ENCODE data around the gene KDM4C. TPM values are rescaled to one million over a fixed set of nuclear protein-coding genes. Genes with fewer than 3 reads are reported as not detected.

The KDM4C gene
- total and polyA plus RNA-seq, 2 of the 8 experiments (the other 6 are each of a cell fraction or from before 2014, with no cell fraction given) = 13.0 to 26.1 TPM

DNA sequence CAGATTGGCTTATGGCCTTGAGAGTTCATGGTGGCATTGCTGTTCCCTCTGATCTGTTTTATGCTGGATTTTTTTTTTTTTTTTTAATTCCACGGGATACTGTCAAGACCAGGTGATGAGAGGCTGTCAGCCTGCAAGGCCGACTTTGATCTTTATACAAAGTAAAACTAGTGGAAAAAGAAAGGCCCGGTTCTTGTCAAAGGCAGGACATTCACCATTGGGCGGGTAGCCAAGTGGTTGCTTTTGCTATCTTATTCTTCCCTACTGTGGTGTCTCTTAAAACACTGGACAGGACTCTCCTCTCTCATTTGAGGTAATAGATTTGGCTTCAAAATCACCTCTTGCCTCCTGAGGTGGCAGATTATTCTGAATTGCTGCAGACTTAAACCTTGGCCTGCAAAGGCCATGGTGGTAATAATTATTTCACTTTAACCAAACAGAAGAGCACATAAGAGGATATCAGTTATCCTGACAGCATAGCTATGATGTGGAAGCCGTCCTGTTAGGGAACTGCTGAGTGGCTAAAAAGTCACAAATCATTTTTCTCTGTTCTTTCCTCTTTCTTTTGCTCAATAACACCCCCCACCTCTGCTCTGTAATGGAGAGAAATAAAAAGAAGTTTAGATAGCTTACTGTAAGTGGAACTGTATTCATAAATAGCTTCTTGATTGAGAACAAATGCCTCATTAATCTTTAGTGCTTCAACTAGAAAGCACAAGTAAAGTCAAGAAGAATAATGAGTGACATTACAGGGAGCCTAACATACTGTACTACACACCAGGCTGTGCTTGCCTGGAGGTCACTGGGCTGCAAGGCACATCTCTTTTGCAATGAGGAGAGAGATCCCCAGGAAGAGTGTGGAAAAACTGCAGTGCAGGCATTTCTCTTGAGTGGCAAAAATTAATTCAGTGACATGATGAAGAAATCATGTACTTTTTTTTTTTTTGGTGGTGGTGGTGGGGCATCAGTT is 275.6 kb downstream of the KDM4C start:
- Histone ChIP-seq H3K9ac (replicated peaks in 1 of 4; ENCODE audit: extremely low read depth in 1 of 4, low read depth in 3 of 4, low read length in 3 of 4) (no peak overlapping the region), H2AK5ac (ENCODE audit: low read depth, low read length) (no peak overlapping the region), H3K79me2 (ENCODE audit: control insufficient read depth in 1 of 2, insufficient read depth in 2 of 2, low read length in 2 of 2) (no peaks in the 10 kb centered on the region), H2BK12ac (ENCODE audit: low read depth, low read length) (no peak overlapping the region), H4K20me1 (replicated peaks in 1 of 2; ENCODE audit: control insufficient read depth in 1 of 2, insufficient read depth in 2 of 2, low read length in 2 of 2) (peaks cover 0 to 2% of the 10 kb centered on the region in 2 experiments), H3K56ac (replicated peaks; ENCODE audit: insufficient read length, low read depth, low read length) (no peak overlapping the region), H3K36me3 (ENCODE audit: control insufficient read depth in 2 of 4, insufficient read depth in 4 of 4, low read length in 3 of 4) (no peaks in the 10 kb centered on the region), H3K9me3 (ENCODE audit: insufficient read depth in 2 of 2, low read depth in 1 of 2, low read length in 1 of 2) (no peaks in the 10 kb centered on the region), H4K91ac (replicated peaks; ENCODE audit: insufficient read length, low read length) (no peak overlapping the region), H2BK120ac (replicated peaks; ENCODE audit: low read depth, low read length) (no peak overlapping the region), H3K4ac (replicated peaks; ENCODE audit: insufficient read length, low read depth, low read length) (no peak overlapping the region), H3K27ac (ENCODE audit: low read depth, low read length) (no peak overlapping the region), H3K27me3 (replicated peaks in 1 of 4; ENCODE audit: control insufficient read depth in 3 of 4, extremely low read depth in 1 of 4, insufficient read depth in 3 of 4, low read length in 3 of 4) (no peaks in the 10 kb centered on the region), H4K5ac (ENCODE audit: insufficient read length, low read depth, low read length) (no peak overlapping the region), H3K18ac (ENCODE audit: extremely low read depth, low read length) (no peak overlapping the region), H2BK20ac (ENCODE audit: low read length) (no peak overlapping the region), H2BK15ac (ENCODE audit: low read length) (no peak overlapping the region), H2BK5ac (ENCODE audit: low read depth, low read length) (no peak overlapping the region), H3K23ac (ENCODE audit: insufficient read length) (no peak overlapping the region), H3K4me1 (replicated peaks in 1 of 4; ENCODE audit: control insufficient read depth in 3 of 4, insufficient read depth in 4 of 4, low read length in 3 of 4) (no peaks in the 10 kb centered on the region), H3K4me2 (ENCODE audit: insufficient read depth in 1 of 2, low read depth in 2 of 2, low read length in 2 of 2) (no peak overlapping the region), H3K4me3 (ENCODE audit: extremely low read depth in 1 of 4, insufficient read depth in 2 of 4, low read depth in 3 of 4, low read length in 4 of 4) (no peak overlapping the region), H4K8ac (ENCODE audit: extremely low read depth, insufficient read depth, low read length) (no peak overlapping the region), H3K23me2 (ENCODE audit: low read depth, low read length) (no peaks in the 10 kb centered on the region), H2AFZ (ENCODE audit: low read length) (no peak overlapping the region), H3K79me1 (ENCODE audit: low read depth, low read length) (no peaks in the 10 kb centered on the region), H3K14ac (ENCODE audit: insufficient read length) (no peak overlapping the region)
- FAIRE-seq (no peak), DNase-seq (ENCODE audit: low read depth in 1 of 2, low spot score in 2 of 2) (no peak)
- ChIA-PET CTCF (ENCODE audit: partially characterized antibody) (interaction anchor here (0.7 to 1.6 kb wide), 3 partner anchors 20 to 1478 kb away, joined by 3 to 4 read pairs (median 3); no protein-coding TSS in a partner anchor), POLR2A (ENCODE audit: partially characterized antibody) (no interaction called here)
- no peak for TF ChIP-seq EGR1 (IDR thresholded peaks at IDR 0.05; ENCODE audit: borderline replicate concordance, low read depth, low read length)
- TF ChIP-seq MAFK (IDR thresholded peaks at IDR 0.05; ENCODE audit: low read depth, low read length) = no peak
- 83% methylated on average over 5 of the region's 5 CpGs; no CpG with 5 or more reads in 1 of the 2 experiments for WGBS, 2 experiments (ENCODE audit: extremely low coverage in 1 of 2, insufficient coverage in 1 of 2, insufficient read length in 1 of 2, insufficient replicate concordance in 2 of 2, low coverage in 1 of 2, low lambda C conversion rate in 2 of 2, missing lambda C conversion rate in 1 of 2)

Measured in H1 (cell line).